GM23338 (cell line): ENCODE results near the gene TBPL2. TPM values are rescaled to one million over a fixed set of nuclear protein-coding genes. Genes with fewer than 3 reads are reported as not detected.
"Not testable (repeated sequence)": the region's sequence is repeated elsewhere in the genome, so short reads cannot be mapped to it uniquely, and the experiment has no call there.

Experiments used
- ATAC-seq: fragments of 200-7000 bp; cut with Tn5 transposase; 3 replicates; pipeline ENCODE4 v1.9.1; 2020
- DNase-seq: peaks from one replicate; pipeline ENCODE4 v3.0.0-alpha.2; 2015; ENCODE audit warnings: low spot score
- H2AFZ ChIP-seq: fragments of 200-600 bp; sonication (generic); 2 replicates; pipeline ENCODE4 v1.8.0; 2016; ENCODE audit warnings: antibody characterized with exemption, mild to moderate bottlenecking, moderate library complexity
- H3F3A ChIP-seq: fragments of 200-600 bp; sonication (generic); replicated peaks from 2 replicates; pipeline ENCODE4 v1.8.0; 2017; ENCODE audit warnings: antibody characterized with exemption, mixed run types, low read depth
- H3K27ac ChIP-seq: fragments of 200-600 bp; sonication (generic); 2 replicates; pipeline ENCODE4 v1.6.1; 2016; ENCODE audit warnings: low read depth
- H3K27me3 ChIP-seq: fragments of 200-600 bp; sonication (generic); 2 replicates; pipeline ENCODE4 v1.8.0; 2016; ENCODE audit warnings: mild to moderate bottlenecking, mixed run types, moderate library complexity; ENCODE audit not compliant: insufficient read depth
- H3K36me3 ChIP-seq: fragments of 200-600 bp; sonication (generic); 2 replicates; pipeline ENCODE4 v1.8.0; 2016; ENCODE audit warnings: mild to moderate bottlenecking; ENCODE audit not compliant: insufficient read depth
- H3K4me1 ChIP-seq: fragments of 200-600 bp; sonication (generic); 2 replicates; pipeline ENCODE4 v1.8.0; 2016; ENCODE audit warnings: mild to moderate bottlenecking, moderate library complexity; ENCODE audit not compliant: insufficient read depth
- H3K4me2 ChIP-seq: fragments of 200-600 bp; sonication (generic); 2 replicates; pipeline ENCODE4 v1.7.1; 2017; ENCODE audit warnings: mixed run types
- H3K4me3 ChIP-seq: fragments of 200-600 bp; sonication (generic); 2 replicates; pipeline ENCODE4 v1.6.1; 2016; ENCODE audit warnings: mixed run types
- H3K79me2 ChIP-seq: fragments of 200-600 bp; sonication (generic); replicated peaks from 2 replicates; pipeline ENCODE4 v1.8.0; 2017; ENCODE audit warnings: mild to moderate bottlenecking; ENCODE audit not compliant: insufficient read depth
- H3K9me2 ChIP-seq: fragments of 200-600 bp; sonication (generic); 2 replicates; pipeline ENCODE4 v1.8.0; 2017; ENCODE audit not compliant: insufficient read depth
- H4K20me1 ChIP-seq: fragments of 200-600 bp; sonication (generic); replicated peaks from 2 replicates; pipeline ENCODE4 v1.8.0; 2017; ENCODE audit warnings: mild to moderate bottlenecking; ENCODE audit not compliant: insufficient read depth
- H3K27ac Mint-ChIP-seq: 2 replicates; pipeline ENCODE4 v1.8.0; 2020; ENCODE audit warnings: inconsistent platforms, mild to moderate bottlenecking, moderate library complexity, mixed read lengths
- H3K27me3 Mint-ChIP-seq: 3 replicates; pipeline ENCODE4 v1.8.0; 2022; ENCODE audit warnings: low read depth, mild to moderate bottlenecking, moderate library complexity, mixed read lengths, inconsistent platforms; ENCODE audit not compliant: insufficient read depth, poor library complexity
- H3K36me3 Mint-ChIP-seq: 3 replicates; pipeline ENCODE4 v1.8.0; 2021; ENCODE audit warnings: low read depth, mild to moderate bottlenecking, inconsistent platforms, moderate library complexity, mixed read lengths
- H3K4me1 Mint-ChIP-seq: 3 replicates; pipeline ENCODE4 v1.8.0; 2020; ENCODE audit warnings: mild to moderate bottlenecking, inconsistent platforms, mixed read lengths
- H3K4me3 Mint-ChIP-seq: 3 replicates; pipeline ENCODE4 v1.8.0; 2021; ENCODE audit warnings: moderate library complexity, mild to moderate bottlenecking, inconsistent platforms, mixed read lengths
- H3K9me3 Mint-ChIP-seq: 3 replicates; pipeline ENCODE4 v1.8.0; 2020; ENCODE audit warnings: moderate library complexity, mild to moderate bottlenecking, inconsistent platforms, mixed read lengths
- CREB1 ChIP-seq: fragments of 250-450 bp; sonication (Bioruptor Pico); IDR thresholded peaks from 2 replicates; pipeline ENCODE4 v1.5.0; 2020; ENCODE audit warnings: low read depth, mild to moderate bottlenecking, moderate library complexity
- EZH2 ChIP-seq: fragments of 200-600 bp; sonication (generic); IDR thresholded peaks from one replicate; pipeline ENCODE4 v1.8.0; 2017; ENCODE audit warnings: antibody characterized with exemption, mild to moderate bottlenecking, low read depth; ENCODE audit not compliant: unreplicated experiment
- EZH2phosphoT487 ChIP-seq: fragments of 200-600 bp; sonication (generic); IDR thresholded peaks from one replicate; pipeline ENCODE4 v1.8.1; 2018; ENCODE audit warnings: antibody characterized with exemption; ENCODE audit not compliant: unreplicated experiment
- JUNB ChIP-seq: IDR thresholded peaks from one replicate; pipeline ENCODE4 v1.6.1; 2016; ENCODE audit warnings: antibody characterized with exemption; ENCODE audit not compliant: unreplicated experiment
- NANOG ChIP-seq: IDR thresholded peaks from 2 replicates; pipeline ENCODE4 v1.6.1; 2016; ENCODE audit warnings: antibody characterized with exemption, borderline replicate concordance
- POLR2AphosphoS5 ChIP-seq: IDR thresholded peaks from 2 replicates; pipeline ENCODE4 v1.6.1; 2016; ENCODE audit warnings: antibody characterized with exemption, low read depth
- ZNF114 ChIP-seq: fragments of 250-450 bp; sonication (Bioruptor Pico); IDR thresholded peaks from 2 replicates; pipeline ENCODE4 v1.5.0; 2020; ENCODE audit warnings: mild to moderate bottlenecking, moderate library complexity
- polyA plus RNA-seq: library from polyadenylated mRNA; unstranded; fragments of >200 nt; fragmentation: Nextera tagmentation; extraction: Ambion mirVana; gene quantifications from 2 replicates; pipeline ENCODE4 v1.2.1, GENCODE V29; 2016
- total RNA-seq: library from RNA; depleted of rRNA; stranded (reverse); fragments of >200 nt; shearing (Covaris generic); gene quantifications from 2 replicates; pipeline ENCODE4 v1.2.3, GENCODE V29; 2014
- TF ChIP-seq, protein P1 (sequence below): IDR thresholded peaks from 2 replicates; pipeline ENCODE4 v1.6.1; 2016; ENCODE audit warnings: antibody characterized with exemption
- TF ChIP-seq, protein P2 (sequence below): IDR thresholded peaks from one replicate; pipeline ENCODE4 v1.6.1; 2018; ENCODE audit warnings: antibody characterized with exemption; ENCODE audit not compliant: unreplicated experiment
- TF ChIP-seq, protein P3 (sequence below), 2 experiments: fragments of 200-600 bp in 1 of 2; sonication (generic) in 1 of 2; conservative IDR thresholded peaks; 2 replicates each; pipeline versions ENCODE4 v1.5.1 to v1.6.1; 2016 to 2017; ENCODE audit warnings: antibody characterized with exemption in 2 of 2, low read depth in 2 of 2, mild to moderate bottlenecking in 2 of 2, moderate library complexity in 1 of 2

Gene TBPL2
- total and polyA plus RNA-seq, 2 experiments from 2014 or later: 0.24 TPM; not detected in 1

GRCh38 chr14:55384536-55384935 lies 55.9 kb downstream of the TBPL2 start (continued):
- no peak for TF ChIP-seq EZH2phosphoT487
- TF ChIP-seq NANOG: no peak
- no peak for TF ChIP-seq JUNB
- TF ChIP-seq, protein P1, sequence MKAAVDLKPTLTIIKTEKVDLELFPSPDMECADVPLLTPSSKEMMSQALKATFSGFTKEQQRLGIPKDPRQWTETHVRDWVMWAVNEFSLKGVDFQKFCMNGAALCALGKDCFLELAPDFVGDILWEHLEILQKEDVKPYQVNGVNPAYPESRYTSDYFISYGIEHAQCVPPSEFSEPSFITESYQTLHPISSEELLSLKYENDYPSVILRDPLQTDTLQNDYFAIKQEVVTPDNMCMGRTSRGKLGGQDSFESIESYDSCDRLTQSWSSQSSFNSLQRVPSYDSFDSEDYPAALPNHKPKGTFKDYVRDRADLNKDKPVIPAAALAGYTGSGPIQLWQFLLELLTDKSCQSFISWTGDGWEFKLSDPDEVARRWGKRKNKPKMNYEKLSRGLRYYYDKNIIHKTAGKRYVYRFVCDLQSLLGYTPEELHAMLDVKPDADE: no peak
- no peak for TF ChIP-seq POLR2AphosphoS5
- no peak for TF ChIP-seq ZNF114 (CRISPR knock-in tag)
- TF ChIP-seq, protein P2, sequence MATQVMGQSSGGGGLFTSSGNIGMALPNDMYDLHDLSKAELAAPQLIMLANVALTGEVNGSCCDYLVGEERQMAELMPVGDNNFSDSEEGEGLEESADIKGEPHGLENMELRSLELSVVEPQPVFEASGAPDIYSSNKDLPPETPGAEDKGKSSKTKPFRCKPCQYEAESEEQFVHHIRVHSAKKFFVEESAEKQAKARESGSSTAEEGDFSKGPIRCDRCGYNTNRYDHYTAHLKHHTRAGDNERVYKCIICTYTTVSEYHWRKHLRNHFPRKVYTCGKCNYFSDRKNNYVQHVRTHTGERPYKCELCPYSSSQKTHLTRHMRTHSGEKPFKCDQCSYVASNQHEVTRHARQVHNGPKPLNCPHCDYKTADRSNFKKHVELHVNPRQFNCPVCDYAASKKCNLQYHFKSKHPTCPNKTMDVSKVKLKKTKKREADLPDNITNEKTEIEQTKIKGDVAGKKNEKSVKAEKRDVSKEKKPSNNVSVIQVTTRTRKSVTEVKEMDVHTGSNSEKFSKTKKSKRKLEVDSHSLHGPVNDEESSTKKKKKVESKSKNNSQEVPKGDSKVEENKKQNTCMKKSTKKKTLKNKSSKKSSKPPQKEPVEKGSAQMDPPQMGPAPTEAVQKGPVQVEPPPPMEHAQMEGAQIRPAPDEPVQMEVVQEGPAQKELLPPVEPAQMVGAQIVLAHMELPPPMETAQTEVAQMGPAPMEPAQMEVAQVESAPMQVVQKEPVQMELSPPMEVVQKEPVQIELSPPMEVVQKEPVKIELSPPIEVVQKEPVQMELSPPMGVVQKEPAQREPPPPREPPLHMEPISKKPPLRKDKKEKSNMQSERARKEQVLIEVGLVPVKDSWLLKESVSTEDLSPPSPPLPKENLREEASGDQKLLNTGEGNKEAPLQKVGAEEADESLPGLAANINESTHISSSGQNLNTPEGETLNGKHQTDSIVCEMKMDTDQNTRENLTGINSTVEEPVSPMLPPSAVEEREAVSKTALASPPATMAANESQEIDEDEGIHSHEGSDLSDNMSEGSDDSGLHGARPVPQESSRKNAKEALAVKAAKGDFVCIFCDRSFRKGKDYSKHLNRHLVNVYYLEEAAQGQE: no peak

- Histone ChIP-seq H3K79me2 (no peaks in the 10 kb centered on the region), H3K4me3 (no peak overlapping the region), H2AFZ (no peak overlapping the region), H3F3A (no peaks in the 10 kb centered on the region), H4K20me1 (peaks cover 7% of the 10 kb centered on the region), H3K27me3 (no peaks in the 10 kb centered on the region), H3K9me2 (no peaks in the 10 kb centered on the region), H3K4me1 (no peaks in the 10 kb centered on the region), H3K4me2 (no peak overlapping the region), H3K36me3 (peaks cover 16% of the 10 kb centered on the region), H3K27ac (no peak overlapping the region)
- H3K4me3 Mint-ChIP-seq: no peak overlapping the region
- no peaks in the 10 kb centered on the region for H3K27me3 Mint-ChIP-seq
- TF ChIP-seq CREB1 (CRISPR knock-in tag) (no peak), NANOG (no peak), EZH2phosphoT487 (no peak), EZH2 (no peak), ZNF114 (CRISPR knock-in tag) (no peak), POLR2AphosphoS5 (no peak)
- TF ChIP-seq, protein P1: no peak
- TF ChIP-seq, protein P3, sequence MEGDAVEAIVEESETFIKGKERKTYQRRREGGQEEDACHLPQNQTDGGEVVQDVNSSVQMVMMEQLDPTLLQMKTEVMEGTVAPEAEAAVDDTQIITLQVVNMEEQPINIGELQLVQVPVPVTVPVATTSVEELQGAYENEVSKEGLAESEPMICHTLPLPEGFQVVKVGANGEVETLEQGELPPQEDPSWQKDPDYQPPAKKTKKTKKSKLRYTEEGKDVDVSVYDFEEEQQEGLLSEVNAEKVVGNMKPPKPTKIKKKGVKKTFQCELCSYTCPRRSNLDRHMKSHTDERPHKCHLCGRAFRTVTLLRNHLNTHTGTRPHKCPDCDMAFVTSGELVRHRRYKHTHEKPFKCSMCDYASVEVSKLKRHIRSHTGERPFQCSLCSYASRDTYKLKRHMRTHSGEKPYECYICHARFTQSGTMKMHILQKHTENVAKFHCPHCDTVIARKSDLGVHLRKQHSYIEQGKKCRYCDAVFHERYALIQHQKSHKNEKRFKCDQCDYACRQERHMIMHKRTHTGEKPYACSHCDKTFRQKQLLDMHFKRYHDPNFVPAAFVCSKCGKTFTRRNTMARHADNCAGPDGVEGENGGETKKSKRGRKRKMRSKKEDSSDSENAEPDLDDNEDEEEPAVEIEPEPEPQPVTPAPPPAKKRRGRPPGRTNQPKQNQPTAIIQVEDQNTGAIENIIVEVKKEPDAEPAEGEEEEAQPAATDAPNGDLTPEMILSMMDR (conservative IDR thresholded peaks at IDR 0.05; ENCODE audit: low read depth in 2 of 2): no peak
- ATAC-seq (no peak), DNase-seq (no peak)
- no peaks in the 10 kb centered on the region for H3K9me3 Mint-ChIP-seq
- H3K36me3 Mint-ChIP-seq: peaks cover 22% of the 10 kb centered on the region
- no peaks in the 10 kb centered on the region for H3K4me1 Mint-ChIP-seq
- no peak overlapping the region for H3K27ac Mint-ChIP-seq
Observed at GRCh38 chr14:55383541-55384140, 56.8 kb downstream of the TBPL2 start.

DNA sequence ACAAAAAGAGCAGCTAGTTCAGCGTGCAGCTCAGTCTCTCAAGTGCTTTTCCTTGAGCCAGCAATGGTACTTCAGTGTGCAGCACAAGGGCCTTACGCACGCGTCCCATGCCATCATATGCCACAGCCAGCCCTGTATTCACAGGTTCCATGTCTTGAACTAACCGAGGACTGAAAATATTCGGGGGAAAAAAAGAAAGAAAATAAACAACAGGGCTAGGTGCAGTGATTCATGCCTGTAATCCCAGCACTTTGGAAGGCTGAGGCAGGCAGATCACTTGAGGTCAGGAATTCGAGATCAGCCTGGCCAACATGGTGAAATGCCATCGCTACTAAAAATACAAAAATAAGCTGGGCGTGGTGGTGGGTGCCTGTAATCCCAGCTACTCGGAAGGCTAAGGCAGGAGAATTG lies 57.4 kb downstream of the TBPL2 start:
- H3K27ac ChIP-seq, H3K27me3 ChIP-seq, H3K4me1 Mint-ChIP-seq, H3K27ac Mint-ChIP-seq, H3K4me3 ChIP-seq, H3K9me2 ChIP-seq, H3K4me1 ChIP-seq, H3K79me2 ChIP-seq, DNase-seq, H3K4me3 Mint-ChIP-seq, H2AFZ ChIP-seq, H4K20me1 ChIP-seq, H3K27me3 Mint-ChIP-seq, H3K9me3 Mint-ChIP-seq, H3F3A ChIP-seq, ATAC-seq, H3K4me2 ChIP-seq: not testable (repeated sequence)
- peaks cover 22% of the 10 kb centered on the region for H3K36me3 Mint-ChIP-seq
- H3K36me3 ChIP-seq: peaks cover 16% of the 10 kb centered on the region
